Activated naive CD8-positive, alpha-beta T cell treated with anti-CD3 and anti-CD28 coated beads for 36 hours (primary cell): Measurements from ENCODE around the gene ACP5. TPM values are rescaled to one million over a fixed set of nuclear protein-coding genes. Genes with fewer than 3 reads are reported as not detected.

Source experiments
- DNase-seq: peaks from one replicate; pipeline ENCODE4 v3.0.0; 2021
- H3K27ac Mint-ChIP-seq: one replicate; pipeline ENCODE4 v1.8.0; 2022; ENCODE audit warnings: mild to moderate bottlenecking, moderate library complexity, mixed read lengths
- H3K27me3 Mint-ChIP-seq: one replicate; pipeline ENCODE4 v1.8.0; 2022; ENCODE audit warnings: mild to moderate bottlenecking, mixed read lengths
- H3K36me3 Mint-ChIP-seq: one replicate; pipeline ENCODE4 v1.8.0; 2021; ENCODE audit warnings: mild to moderate bottlenecking, mixed read lengths
- H3K4me1 Mint-ChIP-seq: one replicate; pipeline ENCODE4 v1.8.0; 2021; ENCODE audit warnings: mixed read lengths
- H3K4me3 Mint-ChIP-seq: one replicate; pipeline ENCODE4 v1.8.0; 2022; ENCODE audit warnings: mild to moderate bottlenecking, moderate library complexity, mixed read lengths
- H3K9me3 Mint-ChIP-seq: one replicate; pipeline ENCODE4 v1.8.0; 2022; ENCODE audit warnings: mixed read lengths
- total RNA-seq, 2 experiments: library from RNA; stranded (reverse); gene quantifications; one replicate each; pipeline ENCODE4 v1.2.3, GENCODE V29; 2021

The ACP5 gene
- total RNA-seq, 2 experiments from 2014 or later = 3.4 to 4.3 TPM

DNA sequence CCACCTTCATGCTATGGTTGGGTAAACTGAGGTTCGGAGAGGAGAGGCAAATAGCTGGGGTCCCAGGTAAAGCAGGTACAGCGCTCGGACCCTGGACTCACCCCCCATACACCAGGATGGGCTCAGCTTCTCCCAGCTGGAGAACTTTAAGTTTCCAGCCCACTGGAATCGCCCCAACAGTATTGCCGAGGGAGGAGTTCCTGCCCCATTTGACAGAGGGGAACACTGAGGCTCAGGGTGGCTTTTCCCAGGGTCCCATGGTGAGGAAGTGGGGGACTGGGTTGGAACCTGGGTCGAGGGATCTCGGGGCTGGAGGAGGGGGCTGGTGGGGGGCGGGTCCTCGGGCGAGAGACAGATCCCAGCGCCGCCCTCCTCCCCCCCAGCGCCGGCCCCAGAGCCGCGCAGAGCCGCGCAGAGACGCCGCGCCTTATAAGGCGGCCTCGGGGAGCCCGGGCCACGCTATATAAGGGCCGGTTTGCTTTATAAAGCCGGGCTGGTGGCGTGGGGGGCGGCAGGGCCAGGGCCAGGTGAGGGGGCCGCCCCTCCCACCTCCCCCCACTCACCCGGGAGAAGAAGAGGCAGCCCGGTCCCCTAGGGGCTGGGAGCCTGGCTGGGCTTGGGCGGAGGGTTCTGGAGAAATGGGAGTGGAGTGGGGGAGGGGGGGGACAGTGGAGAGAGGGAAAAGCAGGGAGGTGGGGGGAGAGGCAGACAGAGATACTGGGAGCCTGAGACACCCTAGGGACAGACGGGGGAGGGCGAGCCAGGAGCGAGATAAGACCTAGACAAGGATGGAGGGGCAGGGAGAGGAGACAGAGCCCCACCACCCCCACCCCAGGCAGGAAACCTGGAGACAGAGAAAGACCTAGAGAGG lies 37.7 kb downstream of the ACP5 start:
- no peaks in the 10 kb centered on the region for H3K36me3 Mint-ChIP-seq
- H3K27me3 Mint-ChIP-seq = peaks cover 44% of the 10 kb centered on the region
- no peaks in the 10 kb centered on the region for H3K9me3 Mint-ChIP-seq
- H3K4me3 Mint-ChIP-seq = no peak overlapping the region
- DNase-seq = no peak
- no peak overlapping the region for H3K27ac Mint-ChIP-seq
- peaks cover 8% of the 10 kb centered on the region for H3K4me1 Mint-ChIP-seq

DNA sequence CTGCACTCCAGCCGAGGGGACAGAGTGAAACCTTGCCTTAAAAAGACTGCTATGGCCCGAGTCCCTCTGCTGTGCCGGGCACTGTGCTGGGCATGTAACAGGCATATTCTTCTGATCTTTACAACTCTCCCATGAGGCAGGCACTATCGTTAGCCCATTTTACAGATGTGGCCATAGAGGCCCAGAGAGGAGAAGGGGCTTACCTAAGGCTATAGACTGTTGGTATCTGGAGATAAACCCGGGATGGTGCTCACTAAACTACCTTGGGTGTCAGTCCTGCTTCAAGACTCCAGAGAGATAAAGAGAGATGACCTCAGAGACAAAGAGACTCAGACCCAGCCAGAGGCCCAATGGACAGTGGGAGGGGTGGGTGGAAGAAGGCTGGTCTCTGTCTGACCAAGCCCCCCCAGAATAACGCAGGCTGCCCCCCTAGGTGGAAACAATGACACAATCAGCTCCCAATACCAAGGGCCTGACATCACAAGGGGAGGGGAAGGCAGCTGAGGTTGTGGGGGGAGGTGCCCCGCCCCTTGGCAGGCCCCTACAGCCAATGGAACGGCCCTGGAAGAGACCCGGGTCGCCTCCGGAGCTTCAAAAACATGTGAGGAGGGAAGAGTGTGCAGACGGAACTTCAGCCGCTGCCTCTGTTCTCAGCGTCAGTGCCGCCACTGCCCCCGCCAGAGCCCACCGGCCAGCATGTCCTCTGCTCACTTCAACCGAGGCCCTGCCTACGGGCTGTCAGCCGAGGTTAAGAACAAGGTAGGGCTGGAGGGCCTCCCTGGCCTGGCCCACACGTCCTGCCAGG lies 39.0 kb downstream of the ACP5 start, which contains the start of gene CNN1:
Gene CNN1 (plus strand): TSS at position 620 of the 805 bp plus-strand sequence. CDS start 77 bp downstream, at position 697.
- H3K27me3 Mint-ChIP-seq = peaks cover 37% of the 10 kb centered on the region
- H3K27ac Mint-ChIP-seq = no peak within 1 kb of the TSS
- H3K9me3 Mint-ChIP-seq = no peaks in the 10 kb centered on the region
- H3K4me1 Mint-ChIP-seq = peaks cover 8% of the 10 kb centered on the region
- no peak within 1 kb of the TSS for H3K4me3 Mint-ChIP-seq
- peak; percentile 31 for DNase-seq
- no peaks in the 10 kb centered on the region for H3K36me3 Mint-ChIP-seq

DNA sequence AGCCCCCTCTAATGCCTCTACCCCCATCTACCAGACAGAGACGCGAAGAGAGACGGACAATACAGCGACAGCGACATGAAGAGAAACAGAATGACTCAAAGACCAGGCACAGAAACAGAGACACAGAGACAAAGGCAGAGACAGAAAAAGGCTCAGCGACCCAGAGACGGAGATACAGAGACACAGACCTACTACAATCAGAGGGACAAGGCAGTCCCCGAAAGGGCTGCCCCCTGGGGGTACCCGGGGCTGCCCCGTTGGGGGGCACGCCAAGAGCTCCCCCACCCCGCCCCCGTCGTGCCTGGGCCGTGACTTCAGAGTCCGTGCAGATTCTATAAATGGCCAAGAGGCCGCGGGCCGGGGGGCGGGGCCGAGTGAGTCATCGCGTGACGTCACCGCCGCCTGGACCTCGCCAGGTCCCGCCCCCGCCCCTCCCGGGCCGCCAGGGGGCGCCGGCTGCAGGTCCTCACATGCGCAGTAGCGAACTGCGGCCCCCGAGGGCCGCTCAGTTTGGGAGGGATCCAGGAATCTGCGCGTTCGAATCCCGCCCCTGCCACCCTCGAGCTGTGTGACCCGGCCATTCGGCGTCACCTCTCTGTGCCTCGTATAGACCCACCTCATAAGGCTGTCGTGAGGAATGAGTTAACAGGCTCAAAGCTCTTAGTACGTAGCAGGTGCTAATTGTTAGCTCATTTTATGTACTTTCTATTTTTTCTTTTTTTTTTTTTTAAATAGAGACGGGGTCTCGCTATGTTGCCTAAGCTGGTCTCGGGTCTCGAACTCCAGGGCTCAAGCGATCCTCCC lies 41.5 kb downstream of the ACP5 start:
- Mint-ChIP-seq H3K4me1 (peaks cover 18% of the 10 kb centered on the region), H3K27ac (no peak overlapping the region), H3K27me3 (peaks cover 27% of the 10 kb centered on the region), H3K36me3 (no peaks in the 10 kb centered on the region), H3K9me3 (no peaks in the 10 kb centered on the region), H3K4me3 (peak overlapping the region; percentile 49)
- DNase-seq = peak; percentile 90

DNA sequence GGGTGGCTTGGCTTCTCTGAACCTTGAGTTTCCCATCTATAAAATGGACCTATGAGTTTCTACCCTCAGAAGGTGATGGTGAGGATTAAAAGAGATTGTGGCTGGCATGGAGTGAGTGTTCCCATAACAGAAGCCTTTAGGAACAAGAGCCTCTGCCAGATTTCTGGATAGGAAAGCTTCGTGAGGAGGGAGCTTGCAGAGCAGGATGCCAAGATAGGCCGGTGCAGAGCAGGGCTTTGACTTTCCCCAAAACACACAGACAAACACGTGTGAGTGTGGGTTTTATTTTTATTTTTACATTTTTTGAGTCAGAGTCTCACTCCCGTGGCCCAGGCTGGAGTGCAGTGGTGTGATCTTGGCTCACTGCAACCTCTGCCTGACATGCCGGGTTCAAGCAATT lies 42.5 kb downstream of the ACP5 start:
- peaks cover 21% of the 10 kb centered on the region for H3K4me1 Mint-ChIP-seq
- peaks cover 16% of the 10 kb centered on the region for H3K27me3 Mint-ChIP-seq
- no peak overlapping the region for H3K27ac Mint-ChIP-seq
- H3K9me3 Mint-ChIP-seq = no peaks in the 10 kb centered on the region
- DNase-seq = no peak
- no peak overlapping the region for H3K4me3 Mint-ChIP-seq
- no peaks in the 10 kb centered on the region for H3K36me3 Mint-ChIP-seq

- Mint-ChIP-seq H3K27ac (no peak overlapping the region), H3K4me1 (peaks cover 21% of the 10 kb centered on the region), H3K36me3 (no peaks in the 10 kb centered on the region), H3K27me3 (peaks cover 16% of the 10 kb centered on the region), H3K4me3 (no peak overlapping the region), H3K9me3 (no peaks in the 10 kb centered on the region)
- no peak for DNase-seq
Measured at GRCh38 chr19:11534538-11534937, 42.9 kb downstream of the ACP5 start.

- H3K27ac Mint-ChIP-seq = no peak overlapping the region
- H3K4me1 Mint-ChIP-seq = peaks cover 21% of the 10 kb centered on the region
Measured at GRCh38 chr19:11530432-11530831, 47.0 kb downstream of the ACP5 start.

DNA sequence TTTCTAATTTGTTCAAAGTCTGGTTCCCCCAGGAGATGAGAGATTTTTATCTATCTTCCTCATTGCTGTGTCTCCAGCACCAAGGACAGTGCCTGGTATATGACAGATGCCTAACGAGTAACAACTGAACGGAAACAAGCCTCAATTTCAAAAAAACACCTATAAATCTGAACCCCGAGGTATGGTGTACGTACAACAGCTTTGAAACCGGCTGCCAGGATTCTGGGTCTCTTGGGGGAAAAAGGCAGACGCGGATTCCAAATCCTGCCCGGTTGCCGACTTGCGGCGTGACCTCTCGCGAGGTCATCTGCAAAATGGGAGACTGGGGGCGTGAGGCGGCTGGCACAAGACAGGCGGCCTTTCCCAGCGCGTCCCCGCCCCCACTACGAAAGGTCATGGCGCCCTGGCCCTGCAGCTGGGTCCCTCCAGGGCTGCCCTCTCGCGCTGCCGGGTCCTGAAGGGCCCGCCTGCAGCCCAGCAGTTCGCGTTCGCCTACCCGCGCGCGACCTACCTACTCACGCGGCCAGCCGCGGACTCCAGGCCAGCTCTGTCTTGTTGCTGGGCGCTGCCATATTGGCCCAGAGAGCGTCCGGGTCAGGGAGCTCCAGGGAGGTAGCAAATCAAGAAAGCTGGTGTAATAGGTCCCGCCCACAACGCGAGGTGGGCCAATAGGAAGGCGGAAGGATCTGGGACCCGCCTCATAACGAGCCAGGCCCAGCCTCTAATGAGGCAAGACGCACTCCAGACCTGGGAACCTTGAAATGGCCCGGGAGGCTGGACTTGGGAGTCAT lies 48.7 kb downstream of the ACP5 start, which contains the start of gene ECSIT:
Gene ECSIT (minus strand): TSS at position 584 of the 791 bp plus-strand sequence. CDS start 9,964 bp downstream, outside the sequence.
- Mint-ChIP-seq H3K4me1 (peaks cover 21% of the 10 kb centered on the region), H3K36me3 (no peaks in the 10 kb centered on the region), H3K27ac (peak within 1 kb of the TSS; percentile 85), H3K4me3 (peak within 1 kb of the TSS; percentile 87), H3K27me3 (no peaks in the 10 kb centered on the region), H3K9me3 (no peaks in the 10 kb centered on the region)
- DNase-seq = peak; percentile 93

More at GRCh38 chr19:11530432-11530831, 47.0 kb downstream of the ACP5 start:
- Mint-ChIP-seq H3K36me3 (no peaks in the 10 kb centered on the region), H3K4me3 (no peak overlapping the region), H3K27me3 (no peaks in the 10 kb centered on the region), H3K9me3 (no peaks in the 10 kb centered on the region)
- peak; percentile 63 for DNase-seq

Other genes with a start within 250 kb of the ACP5 start
- gene RAB3D, start 238.0 kb downstream of the ACP5 start, total RNA-seq = 1 to 10 TPM; 3.2 to 4.2 TPM
- gene TMEM205, start 231.4 kb downstream of the ACP5 start, total RNA-seq = 10 to 100 TPM; 20.1 to 22.5 TPM
- gene CCDC159, start 231.1 kb downstream of the ACP5 start, total RNA-seq = 1 to 10 TPM; 6.9 to 8.3 TPM
- 1 to 10 TPM in 1 of 2 experiments, under 1 TPM in 1; 0.70 to 1.2 TPM for gene PLPPR2, start 222.2 kb downstream of the ACP5 start, total RNA-seq
- gene SWSAP1, start 203.0 kb downstream of the ACP5 start, total RNA-seq = 1 to 10 TPM; 2.1 to 2.2 TPM
- gene EPOR, start 193.3 kb downstream of the ACP5 start, total RNA-seq = 1 to 10 TPM; 3.6 to 4.5 TPM
- not detected for gene RGL3, start 158.3 kb downstream of the ACP5 start, total RNA-seq
- gene ODAD3, start 142.5 kb downstream of the ACP5 start, total RNA-seq = under 1 TPM; 0.27 to 0.32 TPM
- 100 to 1,000 TPM; 212 to 222 TPM for gene PRKCSH, start 142.0 kb downstream of the ACP5 start, total RNA-seq
- not detected for gene ELAVL3, start 96.6 kb downstream of the ACP5 start, total RNA-seq
- gene ZNF653, start 71.8 kb downstream of the ACP5 start, total RNA-seq = 10 to 100 TPM; 12.9 to 13.1 TPM
- gene ECSIT, start 48.5 kb downstream of the ACP5 start, total RNA-seq = 10 to 100 TPM; 46.7 to 51.7 TPM
- under 1 TPM in 1 of 2 experiments, not detected in 1; 0.36 TPM for gene CNN1, start 38.8 kb downstream of the ACP5 start, total RNA-seq
- gene ELOF1, start 18.4 kb downstream of the ACP5 start, total RNA-seq = 10 to 100 TPM; 63.8 to 69.3 TPM
- gene ZNF627, start 19.8 kb upstream of the ACP5 start, total RNA-seq = 1 to 10 TPM; 4.7 to 5.5 TPM
- gene ZNF823, start 161.3 kb upstream of the ACP5 start, total RNA-seq = 1 to 10 TPM; 2.2 to 3.6 TPM
- gene ZNF441, start 189.4 kb upstream of the ACP5 start, total RNA-seq = 1 to 10 TPM; 4.0 to 4.1 TPM
- under 1 TPM; 0.56 to 0.87 TPM for gene ZNF491, start 220.9 kb upstream of the ACP5 start, total RNA-seq
- 1 to 10 TPM; 6.3 to 8.3 TPM for gene ZNF440, start 236.6 kb upstream of the ACP5 start, total RNA-seq